HAP-1 (cell line): ENCODE measurements around the gene CCNT2.
"Not testable (repeated sequence)": the region's sequence is repeated elsewhere in the genome, so short reads cannot be mapped to it uniquely, and the experiment has no call there.

ENCODE experiments used
- DNase-seq, 2 experiments: peaks; one replicate each; pipeline ENCODE4 v3.0.0-alpha.2; 2016 to 2020; ENCODE audit warnings: low spot score in 2 of 2
- H3K27me3 ChIP-seq: fragments of 250-450 bp; sonication (Bioruptor Pico); 2 replicates; pipeline ENCODE4 v1.5.1; 2020; ENCODE audit warnings: low read depth, mild to moderate bottlenecking, moderate library complexity
- H3K36me3 ChIP-seq: fragments of 250-450 bp; sonication (Bioruptor Pico); replicated peaks from 2 replicates; pipeline ENCODE4 v1.5.1; 2020; ENCODE audit warnings: mild to moderate bottlenecking
- H3K4me1 ChIP-seq: fragments of 250-450 bp; sonication (Bioruptor Pico); 2 replicates; pipeline ENCODE4 v1.5.1; 2020; ENCODE audit warnings: mild to moderate bottlenecking
- H3K4me3 ChIP-seq: fragments of 250-450 bp; sonication (Bioruptor Pico); 2 replicates; pipeline ENCODE4 v1.5.1; 2020; ENCODE audit warnings: mild to moderate bottlenecking, moderate library complexity
- H3K9me3 ChIP-seq: fragments of 250-450 bp; sonication (Bioruptor Pico); 2 replicates; pipeline ENCODE4 v1.5.1; 2020; ENCODE audit warnings: mild to moderate bottlenecking, moderate library complexity
- in situ Hi-C: fragments of 300-500 bp; cut with MboI; formaldehyde crosslinking; loops from 3 replicates; pipeline ENCODE4 v1.14.3; 2020; ENCODE audit warnings: low sequenced_read_pairs, inconsistent platforms, mixed read lengths

The CCNT2 gene

GRCh38 chr2:134934150-134934549, 15.5 kb downstream of the CCNT2 start:
- no peak for DNase-seq
- no peaks in the 10 kb centered on the region for H3K27me3 ChIP-seq
- H3K4me3 ChIP-seq = no peak overlapping the region
- H3K4me1 ChIP-seq = peaks cover 9% of the 10 kb centered on the region
- H3K9me3 ChIP-seq = no peaks in the 10 kb centered on the region
- in situ Hi-C loops = no loop called here
- H3K36me3 ChIP-seq = peaks cover 27% of the 10 kb centered on the region

- Histone ChIP-seq H3K9me3 (no peaks in the 10 kb centered on the region), H3K4me1 (peaks cover 9% of the 10 kb centered on the region), H3K27me3 (no peaks in the 10 kb centered on the region), H3K36me3 (peaks cover 32% of the 10 kb centered on the region), H3K4me3 (no peak overlapping the region)
- in situ Hi-C loops = no loop called here
- no peak for DNase-seq
Observed at GRCh38 chr2:134934641-134935040, 16.0 kb downstream of the CCNT2 start.

- in situ Hi-C loops = no loop called here
- Histone ChIP-seq H3K4me3 (no peak overlapping the region), H3K27me3 (no peaks in the 10 kb centered on the region), H3K36me3 (peaks cover 47% of the 10 kb centered on the region), H3K9me3 (no peaks in the 10 kb centered on the region), H3K4me1 (peaks cover 9% of the 10 kb centered on the region)
- DNase-seq = no peak
Observed at GRCh38 chr2:134936691-134937090, 18.1 kb downstream of the CCNT2 start.

- no peaks in the 10 kb centered on the region for H3K9me3 ChIP-seq
- no peak overlapping the region for H3K4me3 ChIP-seq
- peaks cover 22% of the 10 kb centered on the region for H3K4me1 ChIP-seq
- no peaks in the 10 kb centered on the region for H3K27me3 ChIP-seq
- no peak for DNase-seq
- in situ Hi-C loops = no loop called here
- H3K36me3 ChIP-seq = peaks cover 51% of the 10 kb centered on the region
Observed at GRCh38 chr2:134943540-134943939, 24.9 kb downstream of the CCNT2 start.

- DNase-seq = no peak
- in situ Hi-C loops = no loop called here
- Histone ChIP-seq H3K36me3 (peaks cover 46% of the 10 kb centered on the region), H3K4me3 (no peak overlapping the region), H3K27me3 (no peaks in the 10 kb centered on the region), H3K4me1 (peaks cover 22% of the 10 kb centered on the region), H3K9me3 (no peaks in the 10 kb centered on the region)
Observed at GRCh38 chr2:134944975-134945374, 26.4 kb downstream of the CCNT2 start.

GRCh38 chr2:134946073-134946472, 27.5 kb downstream of the CCNT2 start:
- peaks cover 40% of the 10 kb centered on the region for H3K36me3 ChIP-seq
- no peaks in the 10 kb centered on the region for H3K27me3 ChIP-seq
- H3K4me1 ChIP-seq = peaks cover 22% of the 10 kb centered on the region
- no peak overlapping the region for H3K4me3 ChIP-seq
- no peak for DNase-seq
- in situ Hi-C loops = no loop called here
- no peaks in the 10 kb centered on the region for H3K9me3 ChIP-seq

- Histone ChIP-seq H3K36me3 (peaks cover 63% of the 10 kb centered on the region), H3K4me1 (peaks cover 15% of the 10 kb centered on the region), H3K4me3 (no peak overlapping the region), H3K9me3 (no peaks in the 10 kb centered on the region), H3K27me3 (no peaks in the 10 kb centered on the region)
- DNase-seq = no peak
- in situ Hi-C loops = no loop called here
Observed at GRCh38 chr2:134949981-134950708, 31.5 kb downstream of the CCNT2 start.

- Histone ChIP-seq H3K4me1 (peaks cover 8% of the 10 kb centered on the region), H3K9me3 (no peaks in the 10 kb centered on the region), H3K27me3 (no peaks in the 10 kb centered on the region), H3K36me3 (peaks cover 62% of the 10 kb centered on the region), H3K4me3 (no peak overlapping the region)
- no peak for DNase-seq
- in situ Hi-C loops = no loop called here
Observed at GRCh38 chr2:134950886-134951285, 32.3 kb downstream of the CCNT2 start.

- H3K4me3 ChIP-seq = no peak overlapping the region
- H3K27me3 ChIP-seq = no peaks in the 10 kb centered on the region
- in situ Hi-C loops = no loop called here
- no peak for DNase-seq
- H3K4me1 ChIP-seq = peaks cover 11% of the 10 kb centered on the region
- H3K36me3 ChIP-seq = peaks cover 57% of the 10 kb centered on the region
- H3K9me3 ChIP-seq = no peaks in the 10 kb centered on the region
Observed at GRCh38 chr2:134952608-134953007, 34.0 kb downstream of the CCNT2 start.

- Histone ChIP-seq H3K9me3 (no peaks in the 10 kb centered on the region), H3K4me3 (no peak overlapping the region), H3K36me3 (peaks cover 50% of the 10 kb centered on the region), H3K4me1 (peaks cover 11% of the 10 kb centered on the region), H3K27me3 (no peaks in the 10 kb centered on the region)
- in situ Hi-C loops = no loop called here
- no peak for DNase-seq
Observed at GRCh38 chr2:134954065-134954464, 35.4 kb downstream of the CCNT2 start.

- peaks cover 11% of the 10 kb centered on the region for H3K4me1 ChIP-seq
- in situ Hi-C loops = no loop called here
- H3K9me3 ChIP-seq = no peaks in the 10 kb centered on the region
- H3K36me3 ChIP-seq = peaks cover 39% of the 10 kb centered on the region
- no peak overlapping the region for H3K4me3 ChIP-seq
- DNase-seq = no peak
- H3K27me3 ChIP-seq = no peaks in the 10 kb centered on the region
Observed at GRCh38 chr2:134955744-134956143, 37.1 kb downstream of the CCNT2 start.

- Histone ChIP-seq H3K4me1 (peaks cover 21% of the 10 kb centered on the region), H3K4me3 (no peak overlapping the region), H3K36me3 (peaks cover 29% of the 10 kb centered on the region), H3K27me3 (no peaks in the 10 kb centered on the region), H3K9me3 (no peaks in the 10 kb centered on the region)
- no peak for DNase-seq
- in situ Hi-C loops = no loop called here
Observed at GRCh38 chr2:134957477-134957876, 38.9 kb downstream of the CCNT2 start.

- DNase-seq, H3K27me3 ChIP-seq, H3K9me3 ChIP-seq, in situ Hi-C loops, H3K4me1 ChIP-seq, H3K4me3 ChIP-seq, H3K36me3 ChIP-seq: not testable (repeated sequence)
Observed at GRCh38 chr2:134967166-134967565, 48.5 kb downstream of the CCNT2 start.

GRCh38 chr2:134973241-134974138, 54.9 kb downstream of the CCNT2 start:
- in situ Hi-C loops = no loop called here
- no peak for DNase-seq
- peaks cover 7% of the 10 kb centered on the region; the same call in 1 of the 2 replicates for H3K9me3 ChIP-seq

More at GRCh38 chr2:134973241-134974138, 54.9 kb downstream of the CCNT2 start:
- Histone ChIP-seq H3K27me3 (0 out of 2 replicates have a peak, but pooled peaks cover 5% of the 10 kb centered on the region), H3K4me1 (no peaks in the 10 kb centered on the region), H3K4me3 (no peak overlapping the region), H3K36me3 (no peaks in the 10 kb centered on the region)
